Upper lobe of left lung (tissue), 4 donors: Measurements from ENCODE around the gene NPDC1.

Source experiments
- CTCF ChIP-seq, 6 experiments: fragments of 450-650 bp in 4 of 6; fragments of 200-600 bp in 2 of 6; sonication (generic) in 2 of 6; IDR thresholded peaks; one replicate each; pipeline ENCODE4 v1.5.1; 2016 to 2019; ENCODE audit warnings: antibody characterized with exemption in 6 of 6
- EP300 ChIP-seq, 4 donors: sonication (generic); formaldehyde crosslinking; IDR thresholded peaks; one replicate each; pipeline ENCODE4 v1.5.1; 2017; ENCODE audit warnings: antibody characterized with exemption in 4 of 4, control low read depth in 2 of 4
- POLR2A ChIP-seq, 4 donors: fragments of 450-650 bp; IDR thresholded peaks; one replicate each; pipeline ENCODE4 v1.5.1; 2016 to 2017; ENCODE audit warnings: antibody characterized with exemption in 4 of 4, mild to moderate bottlenecking in 2 of 4
- POLR2AphosphoS5 ChIP-seq, 2 donors: sonication (generic); formaldehyde crosslinking; IDR thresholded peaks; one replicate each; pipeline ENCODE4 v1.5.1; 2017; ENCODE audit warnings: antibody characterized with exemption in 2 of 2

GRCh38 chr9:137007108-137007815, 38.7 kb downstream of the NPDC1 start:
- TF ChIP-seq CTCF (IDR thresholded peaks at IDR 0.05) (no peak), POLR2A (IDR thresholded peaks at IDR 0.05) (no peak), EP300 (IDR thresholded peaks at IDR 0.05) (no peak), POLR2AphosphoS5 (IDR thresholded peaks at IDR 0.05) (no peak)
